NCI-H2196 (cell line): Measurements from ENCODE around the gene BPIFB2.
"Not testable (repeated sequence)": the region's sequence is repeated elsewhere in the genome, so short reads cannot be mapped to it uniquely, and the experiment has no call there.

Experiments
- DNase-seq: peaks from one replicate; lab custom pipeline; 2025; ENCODE audit not compliant: unreplicated experiment; lab: John Stamatoyannopoulos, UW

BPIFB2 gene, protein sequence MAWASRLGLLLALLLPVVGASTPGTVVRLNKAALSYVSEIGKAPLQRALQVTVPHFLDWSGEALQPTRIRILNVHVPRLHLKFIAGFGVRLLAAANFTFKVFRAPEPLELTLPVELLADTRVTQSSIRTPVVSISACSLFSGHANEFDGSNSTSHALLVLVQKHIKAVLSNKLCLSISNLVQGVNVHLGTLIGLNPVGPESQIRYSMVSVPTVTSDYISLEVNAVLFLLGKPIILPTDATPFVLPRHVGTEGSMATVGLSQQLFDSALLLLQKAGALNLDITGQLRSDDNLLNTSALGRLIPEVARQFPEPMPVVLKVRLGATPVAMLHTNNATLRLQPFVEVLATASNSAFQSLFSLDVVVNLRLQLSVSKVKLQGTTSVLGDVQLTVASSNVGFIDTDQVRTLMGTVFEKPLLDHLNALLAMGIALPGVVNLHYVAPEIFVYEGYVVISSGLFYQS

DNA sequence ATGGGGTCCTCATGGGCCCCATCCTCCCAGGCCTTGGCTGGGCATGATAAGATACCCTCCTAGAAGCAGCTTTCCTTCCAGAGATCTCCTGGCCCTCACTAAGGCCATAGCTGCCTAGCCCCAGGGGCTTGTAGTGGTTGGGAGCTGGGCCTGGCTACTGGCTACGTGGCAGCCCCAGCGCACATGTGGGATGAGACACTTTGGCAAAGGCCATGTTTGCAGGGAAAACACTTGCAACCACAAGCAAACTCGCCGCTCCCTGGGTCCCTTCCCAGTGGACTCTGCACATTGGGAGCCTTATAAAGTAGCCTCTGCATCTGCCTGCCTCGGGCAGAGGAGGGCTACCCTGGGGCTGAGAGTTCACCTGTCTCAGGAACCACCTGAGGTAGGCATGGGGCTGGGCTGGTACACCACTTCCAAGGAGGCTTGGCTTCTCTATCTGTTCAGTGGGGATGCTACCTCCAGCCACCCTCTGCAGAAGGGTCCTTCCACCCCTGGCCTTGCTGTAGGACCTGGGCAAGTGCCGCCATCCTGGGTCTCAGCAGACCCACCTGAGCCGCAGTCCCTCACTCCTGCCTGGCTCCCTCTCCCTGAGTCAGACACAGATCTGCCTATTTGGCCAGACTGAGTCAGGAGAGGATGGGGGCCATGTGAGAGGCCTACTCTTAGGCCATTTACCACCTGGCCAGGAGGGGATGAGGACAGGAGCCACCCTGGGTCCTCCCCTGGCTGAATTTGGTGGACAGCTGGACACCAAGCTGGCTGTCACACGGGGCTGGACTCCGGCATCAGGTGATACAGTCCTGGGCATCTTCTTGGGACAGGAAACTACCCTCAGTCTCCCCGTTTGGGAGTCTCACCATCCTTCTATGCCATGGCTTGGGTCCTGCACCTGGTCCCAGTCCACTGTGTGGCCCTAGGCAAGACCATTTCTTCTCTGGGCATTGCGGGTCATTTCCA lies at the start of gene BPIFB2:
TSS of gene BPIFB2 (plus strand) at position 329 of the 960 bp plus-strand sequence. CDS start 871 bp downstream, outside the sequence.
- no peak for DNase-seq

DNA sequence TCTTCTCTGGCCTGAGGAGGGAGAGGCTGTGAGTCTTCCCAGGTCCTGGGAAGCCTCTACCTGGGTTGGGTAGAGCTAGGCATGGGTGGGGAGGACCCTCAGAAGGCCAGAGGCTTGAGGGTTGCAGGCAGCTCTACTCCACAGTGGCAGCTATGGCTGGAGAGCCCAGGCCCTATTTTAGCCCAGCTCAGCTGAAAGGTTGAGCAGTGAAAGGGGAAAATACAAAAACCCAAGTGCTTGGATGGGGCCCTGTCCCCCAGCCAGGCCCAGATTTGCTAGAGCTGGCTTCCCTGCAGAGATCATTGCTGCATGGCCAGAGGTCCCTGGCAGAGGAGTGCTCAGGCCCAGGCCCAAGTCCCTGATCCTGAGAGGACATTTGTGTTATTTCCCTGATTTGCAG lies 48.9 kb upstream of the BPIFB2 start:
- no peak for DNase-seq

GRCh38 chr20:32959351-32960221 lies 47.9 kb upstream of the BPIFB2 start:
- DNase-seq = no peak

DNA sequence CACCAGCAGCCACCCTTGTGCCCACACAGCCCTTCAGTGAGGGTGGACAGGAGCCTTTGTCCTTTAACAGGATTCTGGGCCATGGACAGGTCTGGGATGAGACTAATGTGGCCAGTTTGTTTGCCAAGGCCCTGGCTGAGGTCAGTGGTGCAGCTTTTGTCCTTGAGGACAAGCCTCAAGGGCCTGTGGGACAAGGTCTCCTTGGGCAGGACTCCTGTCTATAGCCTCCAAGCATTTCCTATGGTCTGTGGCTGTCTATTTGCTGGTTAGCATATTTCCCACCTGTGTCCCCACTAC lies 47.3 kb upstream of the BPIFB2 start:
- no peak for DNase-seq

DNA sequence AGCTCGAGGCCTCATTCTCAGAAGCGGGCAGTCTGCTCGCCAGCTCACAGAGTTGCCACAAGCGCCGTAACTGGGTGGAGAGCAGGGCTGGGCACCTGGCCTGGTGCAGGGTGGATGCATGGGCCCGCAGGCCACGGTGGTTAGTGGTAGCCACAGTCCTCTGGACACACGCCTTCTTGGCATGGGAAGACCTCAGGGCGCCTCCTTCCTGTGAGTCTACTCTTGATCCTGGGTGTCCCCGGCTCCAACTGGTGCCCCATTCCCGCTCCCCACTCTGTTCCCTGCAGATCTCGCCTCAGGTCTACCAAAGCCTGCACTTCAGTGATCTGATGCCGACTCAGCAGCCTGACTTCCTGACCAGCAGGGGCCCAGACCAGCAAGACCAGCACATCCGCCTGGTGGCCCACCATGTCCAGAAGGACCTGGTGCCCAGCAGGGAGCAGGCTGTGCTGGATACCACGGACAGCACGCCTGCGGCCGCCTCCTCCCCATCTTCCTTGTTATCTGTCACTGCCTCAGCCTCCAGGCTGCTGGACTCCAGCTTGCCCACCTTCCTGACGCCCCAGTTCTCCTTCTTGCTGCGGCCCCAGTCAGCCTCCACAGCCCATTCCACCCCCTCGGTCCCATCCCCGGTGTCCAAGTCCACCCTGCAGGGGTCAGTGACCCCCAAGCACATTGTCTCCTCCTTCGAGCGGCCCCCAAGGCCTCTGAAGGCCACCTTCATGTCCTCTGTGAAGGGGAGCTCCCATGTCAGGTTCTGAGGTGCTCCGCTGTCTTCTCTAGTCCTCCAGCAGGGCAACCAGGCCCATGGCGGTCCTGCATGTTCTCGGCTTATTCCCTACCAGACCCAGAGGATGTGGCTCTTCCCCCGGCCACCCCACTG lies 46.4 kb upstream of the BPIFB2 start:
- DNase-seq = no peak

GRCh38 chr20:32962053-32962452 lies 45.5 kb upstream of the BPIFB2 start:
- DNase-seq = no peak

DNA sequence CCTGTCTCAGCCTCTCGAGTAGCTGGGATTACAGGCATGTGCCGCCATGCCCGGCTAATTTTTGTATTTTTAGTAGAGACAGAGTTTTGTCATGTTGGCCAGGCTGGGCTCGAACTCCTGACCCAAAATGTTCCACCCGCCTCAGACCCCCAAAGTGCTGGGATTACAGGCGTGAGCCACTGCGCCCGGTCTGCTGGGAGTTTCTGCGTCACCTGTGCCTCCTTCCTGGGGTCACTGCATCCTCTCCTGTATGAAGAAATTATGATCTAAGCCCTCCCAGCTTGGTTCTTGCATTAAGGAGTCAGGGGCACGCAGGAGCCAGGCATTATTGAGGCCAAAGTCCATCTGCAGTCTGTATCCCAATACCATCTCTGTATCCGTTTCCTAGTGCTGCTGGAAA lies 44.9 kb upstream of the BPIFB2 start:
- DNase-seq = not testable (repeated sequence)

GRCh38 chr20:32963176-32963575 lies 44.3 kb upstream of the BPIFB2 start:
- DNase-seq = no peak

- no peak for DNase-seq
Measured at GRCh38 chr20:32964575-32964974, 42.9 kb upstream of the BPIFB2 start.

GRCh38 chr20:32965115-32965514 lies 42.4 kb upstream of the BPIFB2 start:
- no peak for DNase-seq

DNA sequence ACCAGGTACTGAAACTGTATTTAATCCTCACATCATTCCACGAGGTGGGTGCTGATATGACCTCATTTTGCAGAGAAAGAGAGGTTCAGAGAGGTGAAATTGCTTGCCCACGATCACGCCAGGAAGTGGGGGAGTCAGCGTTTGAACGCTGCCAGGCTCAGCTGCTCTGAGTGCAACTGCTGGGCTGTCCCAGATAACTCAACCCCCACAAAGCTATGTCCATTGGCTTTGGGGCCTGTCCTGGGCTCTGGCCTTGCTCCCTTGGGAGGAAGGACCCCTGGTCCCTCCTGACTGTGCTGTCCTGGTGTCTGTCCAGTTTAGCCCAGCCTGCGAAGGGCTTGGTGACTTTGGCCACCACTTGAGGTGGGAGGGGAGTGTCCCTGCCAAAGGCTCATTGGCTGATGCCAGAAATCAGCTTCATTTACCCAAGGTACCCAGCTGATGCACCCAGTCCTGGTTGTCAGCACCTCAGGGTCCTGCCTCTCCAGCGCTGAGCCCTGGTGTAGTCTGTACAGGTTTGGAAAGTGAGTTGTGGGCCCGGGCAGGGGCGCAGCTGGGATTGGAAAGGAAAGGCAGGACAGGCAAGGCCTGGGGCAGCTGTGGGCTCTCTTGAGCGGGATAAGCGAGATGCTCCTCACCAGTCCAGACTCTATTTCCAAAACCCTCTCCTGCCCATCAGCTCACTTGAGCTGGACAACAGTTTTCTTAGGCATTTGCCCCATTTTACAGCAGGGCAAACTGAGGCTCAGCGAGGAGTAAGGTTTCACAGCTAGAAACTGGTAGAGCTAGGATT lies 41.7 kb upstream of the BPIFB2 start:
- no peak for DNase-seq

DNA sequence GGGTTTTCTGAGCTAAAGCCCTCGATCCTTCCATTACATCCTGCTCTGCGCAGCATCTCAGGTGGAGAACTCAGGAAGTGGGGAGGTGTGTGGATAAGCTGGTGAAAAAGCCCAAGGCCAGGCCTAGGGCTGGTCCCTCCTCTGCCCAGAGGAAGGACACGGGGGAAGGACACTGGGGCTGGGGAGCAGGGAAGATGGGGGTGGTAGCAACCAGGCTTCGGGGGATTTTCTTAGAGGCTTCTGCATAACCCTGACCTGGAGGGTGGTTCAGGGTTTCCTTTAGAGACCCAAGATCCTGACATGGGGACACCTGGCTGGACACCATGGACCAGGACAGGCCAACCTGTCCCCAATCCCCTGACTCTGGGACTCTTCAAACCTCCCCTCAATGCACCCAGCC lies 41.1 kb upstream of the BPIFB2 start:
- DNase-seq = no peak

GRCh38 chr20:32966881-32967781 lies 40.4 kb upstream of the BPIFB2 start:
- no peak for DNase-seq

DNA sequence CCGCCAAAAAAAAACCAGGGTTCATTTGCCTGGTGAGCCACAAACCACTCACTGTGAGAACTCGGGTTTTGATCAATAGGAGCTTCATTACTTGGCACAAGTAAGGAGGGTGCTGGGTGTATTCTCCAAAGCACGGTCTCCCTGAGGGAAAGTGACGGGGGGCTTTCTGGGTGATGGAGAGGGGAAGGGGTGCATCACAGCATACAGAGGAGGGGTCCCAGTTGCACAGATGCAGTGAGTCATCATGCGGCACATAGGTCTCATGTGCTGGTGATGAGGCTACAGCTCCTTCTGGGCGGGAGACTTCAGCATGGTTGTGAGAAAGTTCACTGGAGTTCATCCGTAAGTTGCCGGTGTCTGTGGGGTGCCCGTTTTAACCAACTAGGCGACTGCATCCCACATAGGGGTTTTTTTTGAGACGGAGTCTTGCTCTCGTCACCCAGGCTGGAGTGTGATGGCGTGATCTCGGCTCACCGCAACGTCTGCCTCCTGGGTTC lies 39.5 kb upstream of the BPIFB2 start:
- DNase-seq = no peak

GRCh38 chr20:32968478-32969241 lies 38.8 kb upstream of the BPIFB2 start:
- no peak for DNase-seq

GRCh38 chr20:32969356-32970114 lies 38.0 kb upstream of the BPIFB2 start:
- DNase-seq = no peak
